ENCODE measurements around the gene PPP1R3C. TPM values are rescaled to one million over a fixed set of nuclear protein-coding genes. Genes with fewer than 3 reads are reported as not detected.

Gene PPP1R3C
- total and polyA plus RNA-seq, 4 donors, result 2.2 to 88.4 (median 11.8) TPM

DNA sequence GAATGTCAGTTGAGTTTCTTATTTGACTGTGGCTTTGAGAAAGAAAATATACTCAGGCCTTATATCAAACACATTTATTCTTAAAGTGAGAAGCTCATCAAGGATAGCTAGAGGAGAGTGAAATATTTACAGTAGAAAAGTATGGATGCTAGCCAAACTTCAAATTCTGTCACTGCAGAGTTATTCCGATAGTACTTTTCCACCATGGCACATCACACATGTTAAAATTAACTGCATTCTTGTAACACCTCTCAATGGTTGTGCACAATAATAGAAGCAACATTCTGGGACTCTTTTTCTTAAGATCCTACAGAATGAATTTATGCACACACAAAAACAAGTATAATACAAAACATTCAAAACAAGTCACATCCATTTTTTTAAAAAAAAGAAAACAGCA lies 4.5 kb downstream of the PPP1R3C start:
- no peak overlapping the region for H3K27ac ChIP-seq (ENCODE audit: low read depth in 1 of 2, low read length in 1 of 2)
- ATAC-seq (ENCODE audit: insufficient read depth, low FRiP score) (no peak), DNase-seq (peak in 1 of 3 donors; percentile 32)
- H3K4me3 ChIP-seq, result no peak overlapping the region
- peaks cover 0 to 2% (median 0%) of the 10 kb centered on the region in 4 donors for H3K9me3 ChIP-seq (ENCODE audit: control insufficient read depth in 4 of 4, insufficient read depth in 3 of 4, low read length in 3 of 4)
- H3K36me3 ChIP-seq (ENCODE audit: control insufficient read depth in 4 of 4, insufficient read depth in 4 of 4, low read length in 4 of 4), result peaks cover 0 to 74% (median 33%) of the 10 kb centered on the region in 4 donors
- peaks cover 0 to 32% (median 8%) of the 10 kb centered on the region in 5 donors for H3K4me1 ChIP-seq (ENCODE audit: control insufficient read depth in 5 of 5, insufficient read depth in 5 of 5, low read length in 5 of 5)
- no peak for TF ChIP-seq CTCF (IDR thresholded peaks at IDR 0.05; ENCODE audit: control extremely low read depth, extremely low read depth)
- 65 to 79% methylated on average over 1 of the region's 1 CpG for WGBS, 2 donors
- no peaks in the 10 kb centered on the region for H3K27me3 ChIP-seq (ENCODE audit: control insufficient read depth in 3 of 3, insufficient read depth in 3 of 3, low read length in 2 of 3)
- H3K9ac ChIP-seq (ENCODE audit: insufficient read depth in 1 of 2, low read length in 2 of 2), result peak overlapping the region in 1 of 2 donors; percentile 81

- Histone ChIP-seq H3K4me1 (ENCODE audit: control insufficient read depth in 5 of 5, insufficient read depth in 5 of 5, low read length in 5 of 5) (peaks cover 0 to 32% (median 8%) of the 10 kb centered on the region in 5 donors), H3K9me3 (ENCODE audit: control insufficient read depth in 4 of 4, insufficient read depth in 3 of 4, low read length in 3 of 4) (peaks cover 0 to 2% (median 0%) of the 10 kb centered on the region in 4 donors), H3K27ac (ENCODE audit: low read depth in 1 of 2, low read length in 1 of 2) (peak overlapping the region in 1 of 2 donors; percentile 48), H3K27me3 (ENCODE audit: control insufficient read depth in 3 of 3, insufficient read depth in 3 of 3, low read length in 2 of 3) (no peaks in the 10 kb centered on the region), H3K9ac (ENCODE audit: insufficient read depth in 1 of 2, low read length in 2 of 2) (peak overlapping the region in 1 of 2 donors; percentile 81), H3K4me3 (no peak overlapping the region), H3K36me3 (ENCODE audit: control insufficient read depth in 4 of 4, insufficient read depth in 4 of 4, low read length in 4 of 4) (peaks cover 0 to 71% (median 34%) of the 10 kb centered on the region in 4 donors)
- DNase-seq (no peak), ATAC-seq (ENCODE audit: insufficient read depth, low FRiP score) (no peak)
- WGBS, 2 donors, result 75% methylated on average over 7 of the region's 7 CpGs
- no peak for TF ChIP-seq CTCF (IDR thresholded peaks at IDR 0.05; ENCODE audit: control extremely low read depth, extremely low read depth)
Measured at GRCh38 chr10:91627344-91628102, 5.3 kb downstream of the PPP1R3C start.

DNA sequence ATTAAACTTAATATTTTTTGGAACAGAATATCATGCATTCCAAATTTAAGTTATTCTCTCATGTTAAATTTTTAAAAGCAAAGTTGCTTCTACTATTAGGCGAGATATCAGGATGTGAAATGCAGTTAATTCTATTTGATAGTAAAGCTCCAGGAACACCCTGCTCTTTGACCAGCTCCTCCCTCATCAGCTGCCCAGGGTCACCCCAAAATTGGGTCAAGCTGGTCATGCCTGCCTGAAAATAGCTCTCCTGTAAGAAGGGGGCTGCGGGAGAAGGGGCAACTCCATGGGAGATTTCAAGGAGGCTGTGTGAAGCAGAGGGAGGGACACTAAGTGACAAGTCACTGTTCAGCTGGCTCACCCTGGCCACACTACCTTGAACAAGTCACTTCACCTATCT lies 5.9 kb downstream of the PPP1R3C start:
- peaks cover 0 to 32% (median 8%) of the 10 kb centered on the region in 5 donors for H3K4me1 ChIP-seq (ENCODE audit: control insufficient read depth in 5 of 5, insufficient read depth in 5 of 5, low read length in 5 of 5)
- peak overlapping the region in 1 of 2 donors; percentile 42 for H3K27ac ChIP-seq (ENCODE audit: low read depth in 1 of 2, low read length in 1 of 2)
- ATAC-seq (ENCODE audit: insufficient read depth, low FRiP score) (no peak), DNase-seq (no peak)
- H3K36me3 ChIP-seq (ENCODE audit: control insufficient read depth in 4 of 4, insufficient read depth in 4 of 4, low read length in 4 of 4), result peaks cover 0 to 70% (median 34%) of the 10 kb centered on the region in 4 donors
- TF ChIP-seq CTCF (IDR thresholded peaks at IDR 0.05; ENCODE audit: control extremely low read depth, extremely low read depth), result no peak
- H3K9me3 ChIP-seq (ENCODE audit: control insufficient read depth in 4 of 4, insufficient read depth in 3 of 4, low read length in 3 of 4), result peaks cover 0 to 2% (median 0%) of the 10 kb centered on the region in 4 donors
- peak overlapping the region in 1 of 2 donors; percentile 35 for H3K9ac ChIP-seq (ENCODE audit: insufficient read depth in 1 of 2, low read length in 2 of 2)
- WGBS, 2 donors, result 83 to 91% methylated on average over 2 of the region's 2 CpGs
- H3K27me3 ChIP-seq (ENCODE audit: control insufficient read depth in 3 of 3, insufficient read depth in 3 of 3, low read length in 2 of 3), result no peaks in the 10 kb centered on the region
- no peak overlapping the region for H3K4me3 ChIP-seq

Data from lung (tissue), 12 donors.